DMS 273 (cell line): ENCODE results near the gene MAD1L1.
A peak's percentile ranks its signal among the peaks of the same experiment; 100 is the strongest.

Experiments
- DNase-seq: peaks from one replicate; lab custom pipeline; 2025; ENCODE audit not compliant: unreplicated experiment; lab: John Stamatoyannopoulos, UW

The MAD1L1 gene

DNA sequence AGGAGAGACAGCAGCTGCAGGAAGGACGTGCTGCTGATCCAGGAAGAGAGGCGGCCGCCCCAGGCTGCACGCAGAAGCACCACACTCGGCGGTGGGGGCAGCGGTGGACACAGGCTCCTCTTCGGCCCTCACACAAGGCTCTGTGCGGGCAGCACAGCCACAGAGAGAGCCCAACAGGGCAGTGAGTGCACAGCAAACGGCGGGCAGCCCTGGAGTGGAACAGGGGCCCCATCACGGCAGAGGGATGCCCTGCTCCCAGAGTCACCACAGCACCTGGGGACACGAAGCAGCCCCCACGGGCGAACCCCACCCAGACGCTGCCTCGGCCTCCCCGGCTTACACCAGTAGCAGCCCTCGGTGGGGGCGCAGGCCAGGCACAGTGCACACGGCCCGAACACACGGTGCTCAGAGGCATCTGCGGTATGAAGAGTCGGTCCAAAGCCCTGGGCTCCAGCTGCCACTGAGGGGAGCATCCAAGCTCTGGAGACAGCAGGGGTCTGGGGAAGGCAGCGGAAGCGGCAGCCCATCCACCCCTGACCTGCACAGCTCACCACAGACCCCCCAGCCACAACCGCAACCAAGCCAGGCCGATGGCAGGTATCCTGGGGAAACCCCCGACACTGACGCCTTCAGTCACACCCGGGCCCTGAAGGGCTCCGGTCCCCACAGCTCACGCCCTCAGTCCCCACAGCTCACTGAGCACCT lies 26.1 kb upstream of the MAD1L1 start:
- no peak for DNase-seq

DNA sequence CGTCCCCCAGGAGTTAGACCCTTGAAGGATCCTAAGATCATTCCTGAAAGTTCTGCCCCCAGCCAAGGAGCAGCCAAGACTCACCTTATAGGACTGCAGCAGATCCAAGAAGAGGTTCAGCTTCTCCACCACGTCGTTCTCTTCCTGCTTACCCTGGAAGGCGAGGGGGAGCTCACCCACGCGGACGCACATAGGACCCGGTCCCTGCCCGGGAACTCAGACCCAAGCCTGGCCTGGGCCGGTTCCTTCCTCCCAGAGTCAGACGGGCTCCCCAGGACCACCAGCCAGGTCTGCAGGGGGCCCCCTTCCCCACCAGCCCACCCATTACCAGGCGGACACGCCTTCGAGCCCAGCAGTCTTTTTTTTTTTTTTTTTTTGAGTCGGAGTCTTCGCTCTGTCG lies 24.9 kb upstream of the MAD1L1 start:
- no peak for DNase-seq

DNA sequence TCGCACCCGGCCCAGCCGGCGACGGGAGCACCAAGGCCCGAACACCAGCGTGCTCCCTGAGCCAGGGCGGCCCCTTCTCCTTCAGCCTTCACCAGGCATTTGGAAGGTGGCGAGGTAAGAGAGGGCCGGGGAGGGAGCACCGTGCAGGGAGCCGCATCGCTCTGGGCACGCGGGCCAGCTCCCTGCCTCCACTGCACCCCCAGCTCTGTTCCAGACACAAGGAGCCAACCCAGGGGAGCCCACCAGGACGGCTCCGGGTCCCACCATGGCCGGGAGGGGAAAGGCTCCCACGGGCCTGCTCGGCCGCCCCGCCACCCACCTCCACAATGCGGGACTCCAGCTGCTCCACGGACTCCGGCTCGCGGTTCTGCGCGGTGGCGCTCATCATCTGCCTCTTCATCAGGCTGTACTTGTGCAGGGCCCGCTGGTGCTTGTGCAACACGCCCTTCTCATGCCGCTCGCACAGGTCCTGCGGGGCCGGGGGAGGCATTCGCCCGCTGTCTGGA lies 24.4 kb upstream of the MAD1L1 start:
- no peak for DNase-seq

DNA sequence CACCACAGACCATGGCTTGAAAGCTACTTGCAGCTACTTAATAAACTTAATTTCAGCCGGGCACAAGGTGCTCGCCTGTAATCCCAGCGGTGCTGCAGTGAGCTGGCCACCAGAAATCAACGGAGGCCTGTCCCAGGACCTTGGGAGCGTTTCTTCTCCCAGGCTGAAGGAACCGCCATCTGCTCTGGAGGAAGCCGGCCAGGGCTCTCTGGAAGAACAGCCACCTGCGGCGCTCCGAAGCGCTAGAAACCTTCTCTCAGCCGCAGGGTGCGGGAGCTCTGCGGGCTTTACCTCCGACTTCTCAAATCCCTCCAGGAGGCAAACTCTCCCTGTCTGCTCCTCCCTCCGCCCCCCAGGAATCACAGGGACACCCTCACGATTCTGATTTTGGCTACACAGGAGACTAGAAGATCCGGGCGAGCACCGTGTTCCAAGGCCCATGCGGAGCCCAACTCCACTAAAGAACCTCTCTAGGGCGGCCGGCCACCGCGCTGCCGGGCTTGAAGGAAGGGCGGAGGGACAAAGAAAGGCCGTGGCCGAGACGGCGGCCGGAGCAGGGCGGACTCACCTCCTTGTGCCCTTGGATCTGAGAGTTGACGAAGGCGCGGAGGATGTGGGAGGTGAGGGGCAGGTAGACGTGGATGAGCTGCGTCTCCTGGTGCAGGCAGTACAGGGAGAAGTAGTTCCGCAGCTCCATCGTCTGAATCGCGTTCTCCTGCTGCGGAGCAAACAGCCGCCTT lies 23.7 kb upstream of the MAD1L1 start:
- no peak for DNase-seq

DNA sequence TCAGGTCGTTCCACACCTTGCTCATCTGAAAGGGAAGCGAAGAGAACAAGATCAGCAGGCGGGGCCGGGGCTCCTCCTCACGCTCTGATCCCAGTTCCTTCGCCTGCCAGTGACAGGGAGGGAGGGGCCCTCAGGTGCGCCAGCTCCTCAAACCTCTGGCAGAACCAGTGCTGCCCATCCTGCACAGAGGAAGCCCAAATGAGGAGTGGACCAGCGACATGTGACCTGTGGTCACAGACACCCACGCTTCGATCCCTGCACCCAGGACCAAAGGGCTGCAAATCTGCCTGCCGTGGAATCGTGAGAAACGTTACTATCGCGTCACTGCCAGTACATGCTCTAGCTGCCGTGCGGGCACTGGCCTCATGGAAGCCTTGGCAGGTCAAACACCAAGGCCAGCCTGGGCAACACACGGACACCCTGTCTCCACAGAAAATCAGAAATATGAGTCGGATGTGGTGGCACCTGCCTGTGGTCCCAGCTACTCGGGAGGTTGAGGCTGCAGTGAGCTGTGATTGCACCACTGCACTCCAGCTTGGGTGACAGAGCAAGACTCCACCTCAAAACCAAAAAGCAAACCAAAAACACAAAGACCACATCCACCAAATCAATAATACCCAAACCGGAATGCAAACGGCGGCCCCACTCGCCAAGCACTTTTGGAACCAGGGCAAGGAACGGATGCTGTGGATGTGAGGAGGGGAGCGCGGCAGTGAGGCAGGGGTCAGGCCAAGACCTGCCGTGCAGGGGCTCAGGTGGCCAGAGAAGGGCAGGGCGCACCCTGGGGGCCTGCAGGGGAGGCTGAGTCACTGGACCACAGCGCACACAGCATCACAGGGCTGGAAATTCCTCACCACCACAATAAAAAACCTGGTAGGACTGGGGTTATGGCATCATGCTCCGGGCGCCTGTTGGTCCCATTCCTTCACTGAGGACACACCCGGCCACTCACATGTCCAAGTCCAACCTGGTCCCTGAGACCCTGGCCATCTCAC lies 22.7 kb upstream of the MAD1L1 start:
- DNase-seq, result no peak

DNA sequence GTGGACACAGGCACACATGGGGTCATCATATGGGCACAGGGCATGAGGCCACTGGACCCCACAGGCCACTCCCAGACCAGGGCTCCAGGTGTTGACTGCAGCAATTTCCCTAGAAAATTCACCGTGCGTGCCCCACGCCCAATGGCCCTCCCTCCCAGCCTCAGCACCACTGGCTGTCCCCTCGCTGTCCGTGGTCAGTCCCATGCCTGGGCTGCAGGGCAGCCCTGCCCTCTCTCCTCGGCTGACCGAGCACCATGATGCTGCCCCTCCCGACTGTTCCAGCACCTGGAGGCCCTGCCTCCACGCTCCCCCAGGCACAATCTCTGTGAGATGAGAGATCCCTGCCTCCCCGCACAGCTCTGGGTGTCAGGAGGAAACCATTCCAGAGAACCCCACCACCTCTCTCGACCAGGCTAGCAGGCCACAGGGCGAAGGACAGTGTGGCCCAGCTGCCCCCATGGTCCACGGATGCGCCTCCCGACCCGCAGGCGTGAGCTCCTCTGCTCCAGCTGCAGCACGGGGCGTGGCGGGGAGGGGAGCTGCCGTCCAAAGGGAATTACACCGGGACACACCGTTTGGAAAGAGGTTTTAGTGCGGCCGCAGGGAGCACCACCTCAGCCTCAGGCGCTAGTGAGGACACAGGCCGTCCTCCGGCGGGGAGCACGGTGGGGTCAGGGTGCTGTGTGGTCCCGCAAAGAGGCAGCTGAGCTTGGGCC lies 21.8 kb upstream of the MAD1L1 start:
- DNase-seq, result no peak

DNA sequence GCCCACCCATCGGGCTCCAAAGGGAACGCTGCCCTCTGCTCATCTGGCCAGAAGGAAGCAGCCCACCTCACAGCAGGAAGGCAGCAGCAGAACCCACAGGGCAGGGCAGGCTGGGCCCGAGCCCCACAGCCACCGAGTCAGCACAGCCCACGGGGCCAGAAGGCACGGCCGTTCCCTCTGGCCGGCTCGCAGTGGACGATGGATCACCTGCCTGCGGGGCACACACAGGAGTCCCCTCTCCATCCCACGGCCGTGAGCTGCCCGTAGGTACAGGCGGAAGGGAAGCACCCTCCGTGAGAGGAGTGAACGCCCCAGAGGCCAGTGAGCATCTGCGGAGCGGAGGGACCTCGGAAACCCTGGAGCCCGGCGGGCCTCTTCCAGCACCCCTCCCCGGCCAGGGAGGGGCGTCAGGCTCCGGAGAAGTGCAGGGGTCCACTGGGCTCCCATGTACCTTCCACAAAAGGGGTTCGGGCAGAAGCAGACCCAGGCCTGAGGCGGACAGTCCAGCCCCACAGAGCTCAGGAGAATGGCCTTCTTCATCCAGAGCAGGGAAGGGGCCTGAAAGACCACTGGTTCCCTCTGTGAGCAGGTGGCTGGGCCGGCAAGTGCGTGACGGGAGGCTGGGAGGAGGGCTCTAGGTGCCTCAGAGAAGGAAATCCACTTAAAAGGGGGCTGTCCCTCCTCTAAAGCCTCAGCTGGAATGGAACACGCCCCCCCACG lies 20.9 kb upstream of the MAD1L1 start:
- no peak for DNase-seq

DNA sequence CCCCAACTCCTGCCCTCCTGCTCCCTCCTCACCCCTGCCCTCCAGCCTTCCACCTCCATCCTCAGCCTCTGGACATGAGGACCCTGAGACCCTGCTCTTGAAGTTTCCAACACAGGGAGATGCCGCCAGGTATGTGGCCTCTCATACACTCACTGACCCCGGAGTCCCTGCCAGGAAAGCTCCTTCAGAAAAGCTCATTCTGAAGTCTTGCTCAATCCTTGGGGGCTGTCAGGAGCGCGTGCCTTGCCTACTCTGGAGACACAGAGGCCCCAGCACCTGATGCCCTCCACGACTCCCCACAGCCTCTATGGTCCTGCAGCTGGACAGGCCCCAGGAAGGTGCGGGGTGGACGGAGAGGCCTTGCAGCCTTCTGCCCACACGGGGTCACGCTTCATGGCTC lies 20.3 kb upstream of the MAD1L1 start:
- DNase-seq, result no peak

DNA sequence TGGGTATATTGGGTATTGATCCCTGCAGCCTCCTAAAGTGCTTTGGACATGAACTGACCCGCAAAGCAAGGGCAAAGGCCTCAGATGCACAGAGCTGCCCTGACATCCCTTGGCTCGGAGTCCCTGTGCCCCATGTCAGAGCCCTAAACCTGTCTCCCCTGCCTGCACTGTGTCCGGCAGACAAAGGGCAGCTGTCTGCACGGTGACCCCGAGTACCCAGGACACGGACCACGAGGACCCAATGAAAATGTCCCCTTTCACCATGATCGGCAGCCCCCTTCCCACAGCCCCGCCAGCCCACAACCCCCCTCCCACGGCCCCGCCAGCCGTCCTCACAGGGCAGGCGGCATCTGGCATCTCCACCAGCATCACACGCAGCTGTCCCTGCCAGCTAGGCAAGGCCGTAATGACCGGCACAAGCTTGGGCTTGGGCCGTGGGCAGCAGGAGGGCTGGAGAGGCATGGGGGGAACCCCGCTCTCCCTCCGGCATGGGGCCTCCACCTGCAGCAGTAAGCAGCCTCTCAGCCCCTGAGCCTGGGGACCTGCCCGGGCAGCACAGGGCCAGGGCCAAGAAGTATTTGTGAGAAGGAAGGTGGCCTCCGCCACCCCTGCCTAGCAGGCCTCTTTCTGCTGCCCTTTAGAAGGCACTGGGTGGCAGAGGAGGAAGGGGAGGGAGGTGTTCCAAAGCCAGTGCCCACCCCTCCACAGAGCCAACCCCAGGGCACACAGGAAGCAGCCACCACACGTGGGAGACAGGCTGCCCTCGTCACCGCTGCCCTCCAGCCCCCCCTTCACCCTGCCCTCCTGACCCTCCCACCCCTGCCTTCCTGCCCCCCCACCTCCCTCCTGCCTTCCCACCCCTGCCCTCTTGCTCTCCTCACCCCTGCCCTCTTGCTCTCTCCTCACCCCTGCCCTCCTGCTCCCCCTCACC lies 19.4 kb upstream of the MAD1L1 start:
- peak; percentile 66 for DNase-seq

DNA sequence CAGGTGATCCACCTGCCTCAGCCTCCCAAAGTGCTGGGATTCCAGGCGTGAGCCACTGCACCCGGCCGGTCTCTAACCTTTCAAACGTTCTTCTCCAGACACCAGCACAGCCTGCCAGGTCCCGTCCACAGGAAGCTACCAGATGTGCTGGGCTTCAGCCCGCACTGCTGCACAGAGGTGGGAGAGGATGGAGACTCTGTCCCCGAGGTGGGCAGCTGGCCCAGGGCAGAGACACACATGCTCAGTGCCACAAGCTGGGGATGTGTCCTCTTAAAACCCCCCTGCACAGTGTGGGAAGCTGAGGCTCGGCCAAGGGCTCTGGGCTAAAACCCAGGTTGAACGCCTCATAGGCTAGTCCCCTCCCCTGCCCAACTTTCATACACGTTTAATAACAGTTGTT lies 18.6 kb upstream of the MAD1L1 start:
- DNase-seq, result no peak

DNA sequence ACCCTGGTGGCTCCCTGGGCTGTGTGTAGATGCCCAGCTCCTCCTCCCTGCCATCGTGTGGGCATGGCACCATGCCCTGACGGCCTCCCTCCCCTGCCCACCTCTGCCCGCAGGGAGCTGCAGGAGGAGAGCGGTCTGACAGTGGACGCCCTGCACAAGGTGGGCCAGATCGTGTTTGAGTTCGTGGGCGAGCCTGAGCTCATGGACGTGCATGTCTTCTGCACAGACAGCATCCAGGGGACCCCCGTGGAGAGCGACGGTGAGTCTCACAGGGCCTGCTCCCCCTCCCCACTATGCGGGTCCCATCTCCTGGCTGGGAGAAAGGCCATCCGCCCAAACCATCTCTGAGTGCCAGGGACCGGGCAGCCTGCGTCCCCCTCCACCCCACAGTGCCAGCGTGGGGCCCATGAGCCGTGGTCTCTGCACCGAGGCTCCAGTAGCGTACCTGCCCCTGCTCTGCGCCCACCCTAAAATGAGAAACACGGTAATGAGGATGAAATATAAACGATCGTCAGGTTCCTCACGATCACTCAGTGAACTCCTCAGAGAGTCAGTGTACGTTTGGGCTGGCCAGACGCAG lies 17.1 kb upstream of the MAD1L1 start:
- DNase-seq, result no peak

DNA sequence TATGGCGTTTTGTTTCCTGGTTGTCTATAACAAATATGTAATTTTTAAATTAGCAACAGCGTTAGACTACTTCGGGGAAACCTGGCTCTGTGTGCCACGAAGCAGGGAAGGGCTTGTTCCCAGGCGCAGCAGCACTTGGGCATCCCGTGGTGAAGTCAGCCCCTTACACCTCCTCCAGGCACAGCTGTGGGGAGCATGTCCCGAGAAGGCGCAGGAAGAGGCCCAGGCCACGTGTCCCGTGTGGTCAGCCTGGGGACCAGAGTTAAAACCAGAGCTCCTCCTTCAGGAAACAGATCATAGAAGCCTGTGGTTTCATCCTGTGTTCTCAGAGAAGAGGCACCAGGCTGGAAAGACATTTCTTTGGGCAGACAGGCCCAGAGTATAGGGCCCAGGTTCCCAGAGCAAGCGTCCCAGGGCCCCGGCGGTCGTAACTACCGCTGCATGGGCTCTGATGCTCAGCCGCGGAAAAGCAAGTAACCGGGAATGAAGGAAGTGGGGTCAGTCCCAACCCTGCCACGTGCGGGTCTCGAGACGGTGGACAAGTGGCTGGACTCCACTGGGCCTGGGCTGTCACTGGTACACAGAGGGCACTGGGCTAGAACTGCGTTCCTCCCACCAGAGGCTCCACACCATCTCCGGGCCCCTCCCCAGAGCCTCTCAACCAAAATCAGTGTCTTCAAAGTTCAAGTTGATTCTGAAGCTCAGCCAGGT lies 16.4 kb upstream of the MAD1L1 start:
- DNase-seq, result no peak

DNA sequence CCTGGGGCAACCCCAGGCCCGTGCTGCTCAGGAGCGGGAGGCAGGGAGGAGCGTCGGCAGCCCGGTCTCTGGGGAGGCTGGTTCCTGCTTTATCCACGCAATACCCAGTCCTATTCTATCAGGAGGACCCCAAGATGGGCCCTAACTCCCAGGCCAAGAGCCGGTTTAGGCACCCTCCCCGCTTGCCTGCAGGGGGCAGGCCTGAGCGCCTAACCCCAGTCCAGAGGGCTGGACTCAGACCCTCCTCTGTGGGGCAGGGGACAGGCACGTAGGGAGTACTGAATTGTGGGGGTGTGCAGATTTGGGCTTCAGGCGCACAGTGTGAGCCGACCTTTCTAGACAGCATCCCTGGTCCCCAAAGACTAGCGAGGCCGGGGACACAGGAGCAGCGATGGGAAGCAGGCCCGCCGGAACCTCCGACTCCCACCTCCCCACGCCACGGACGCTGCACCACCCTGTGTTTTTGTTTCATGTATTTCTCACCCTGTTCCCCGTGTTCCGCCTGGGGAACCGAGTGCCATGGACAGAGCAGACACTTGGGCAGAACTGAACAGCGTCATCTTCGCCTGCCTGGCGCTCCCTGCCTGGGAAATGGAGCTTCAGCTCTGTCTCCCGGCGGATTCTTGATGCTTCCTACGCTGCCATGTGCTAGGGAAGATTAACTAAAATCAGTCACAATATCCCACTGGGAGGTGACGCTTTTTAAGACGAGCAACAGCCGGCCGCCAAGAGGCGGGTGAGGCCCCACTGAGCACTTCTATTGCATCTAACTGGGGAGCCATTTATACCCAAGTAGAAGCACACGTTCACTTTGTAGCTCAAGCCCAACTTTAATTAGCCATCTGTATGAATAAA lies 14.6 kb upstream of the MAD1L1 start:
- DNase-seq, result peak; percentile 67

DNA sequence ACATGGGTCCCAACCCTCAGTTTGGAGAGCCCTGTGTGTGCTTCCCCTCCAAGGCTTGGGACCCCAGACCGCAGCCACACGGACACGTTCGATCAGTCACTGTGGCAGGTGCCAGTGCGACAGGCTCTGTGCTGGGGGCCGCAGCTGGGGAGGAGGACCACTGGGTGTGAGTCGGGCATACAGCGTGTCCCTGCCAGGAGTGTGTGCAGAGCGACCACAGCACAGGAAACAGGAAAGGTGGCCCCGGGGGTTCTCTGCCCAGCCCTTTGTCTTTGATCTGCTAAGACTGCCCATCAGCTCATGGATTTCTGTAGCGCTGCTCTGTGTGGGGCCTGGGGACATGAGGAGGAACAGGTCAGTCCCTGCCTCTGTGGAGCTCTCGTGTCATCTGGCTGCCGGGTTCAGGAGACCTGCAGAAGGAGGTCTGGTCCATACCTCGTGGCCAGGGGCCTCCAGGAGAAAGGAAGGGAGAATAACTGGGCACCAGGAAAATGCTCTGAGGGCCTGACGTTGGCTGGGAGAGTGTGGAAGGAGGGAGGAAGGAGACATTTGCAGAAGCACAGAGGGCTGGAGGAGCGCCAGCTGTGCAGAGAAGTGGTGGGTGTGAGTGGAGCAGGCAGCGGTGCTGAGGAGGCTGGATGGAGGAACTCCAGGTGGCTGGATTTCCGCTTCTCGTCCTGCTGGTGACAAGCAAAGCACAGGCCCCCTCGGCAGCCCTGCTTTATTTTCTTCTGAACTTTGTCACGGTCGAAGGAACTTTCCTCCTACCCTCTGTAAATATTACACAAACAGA lies 13.3 kb upstream of the MAD1L1 start:
- DNase-seq, result peak; percentile 63

DNA sequence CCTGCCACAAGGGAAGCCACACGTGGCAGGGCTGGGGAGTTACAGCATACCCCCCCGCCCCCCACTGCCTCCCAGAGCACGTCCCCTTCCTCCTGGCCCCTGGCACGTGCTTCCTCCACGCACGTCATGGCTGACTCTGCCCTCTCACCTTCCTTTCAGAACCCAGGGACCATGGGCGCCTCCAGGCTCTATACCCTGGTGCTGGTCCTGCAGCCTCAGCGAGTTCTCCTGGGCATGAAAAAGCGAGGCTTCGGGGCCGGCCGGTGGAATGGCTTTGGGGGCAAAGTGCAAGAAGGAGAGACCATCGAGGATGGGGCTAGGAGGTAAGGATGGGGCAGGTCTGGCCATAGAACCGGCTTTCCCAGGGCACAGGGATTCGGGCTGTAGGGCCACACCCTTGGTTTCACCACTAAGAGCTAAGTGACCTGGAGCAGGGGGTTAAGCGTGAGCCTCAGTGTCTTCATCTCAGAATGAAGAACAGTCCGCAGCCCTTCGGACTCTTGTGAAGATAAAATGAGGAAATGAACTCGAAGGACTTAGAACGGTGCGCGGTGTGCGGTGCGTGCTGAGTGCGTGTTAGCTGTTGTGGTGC lies 11.8 kb upstream of the MAD1L1 start:
- no peak for DNase-seq

DNA sequence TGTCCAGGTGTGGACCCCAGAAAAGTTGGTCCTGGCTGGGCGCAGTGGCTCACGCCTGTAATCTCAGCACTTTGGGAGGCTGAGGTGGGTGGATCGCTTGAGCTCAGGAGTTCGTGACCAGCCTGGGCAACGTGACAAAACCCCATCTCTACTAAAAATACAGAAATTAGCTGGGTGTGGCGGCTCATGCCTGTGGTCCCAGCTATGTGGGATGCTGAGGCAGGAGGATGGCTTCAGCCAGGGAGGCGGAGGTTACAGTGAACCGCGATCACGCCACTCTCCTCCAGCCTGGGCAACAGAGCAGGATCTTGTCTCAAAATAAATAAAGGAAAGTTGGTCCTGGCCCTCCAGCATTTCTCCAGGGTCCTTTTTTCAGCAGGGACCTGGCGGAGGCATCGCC lies 10.7 kb upstream of the MAD1L1 start:
- DNase-seq, result no peak
